Endothelial cell (in vitro differentiated cells): ENCODE measurements around the gene DENND4B. TPM values are rescaled to one million over a fixed set of nuclear protein-coding genes. Genes with fewer than 3 reads are reported as not detected.
A peak's percentile ranks its signal among the peaks of the same experiment; 100 is the strongest.

ENCODE experiments used
- DNase-seq: peaks from one replicate; pipeline ENCODE4 v3.0.0; 2021; ENCODE audit warnings: low spot score
- H3K27ac Mint-ChIP-seq: one replicate; pipeline ENCODE4 v1.8.0; 2021; ENCODE audit warnings: mixed read lengths, inconsistent platforms; ENCODE audit not compliant: unreplicated experiment
- H3K27me3 Mint-ChIP-seq: one replicate; pipeline ENCODE4 v1.8.0; 2021; ENCODE audit warnings: mild to moderate bottlenecking, moderate library complexity, mixed read lengths, inconsistent platforms; ENCODE audit not compliant: unreplicated experiment
- H3K36me3 Mint-ChIP-seq: one replicate; pipeline ENCODE4 v1.8.0; 2021; ENCODE audit warnings: mild to moderate bottlenecking, low read depth, mixed read lengths, inconsistent platforms; ENCODE audit not compliant: unreplicated experiment
- H3K4me1 Mint-ChIP-seq: one replicate; pipeline ENCODE4 v1.8.0; 2021; ENCODE audit warnings: mild to moderate bottlenecking, mixed read lengths, inconsistent platforms; ENCODE audit not compliant: unreplicated experiment
- H3K4me3 Mint-ChIP-seq: one replicate; pipeline ENCODE4 v1.8.0; 2021; ENCODE audit warnings: mild to moderate bottlenecking, mixed read lengths, inconsistent platforms; ENCODE audit not compliant: unreplicated experiment
- H3K9me3 Mint-ChIP-seq: one replicate; pipeline ENCODE4 v1.8.0; 2021; ENCODE audit warnings: mixed read lengths, inconsistent platforms; ENCODE audit not compliant: unreplicated experiment
- CTCF ChIP-seq: fragments of 200-600 bp; sonication (generic); IDR thresholded peaks from one replicate; pipeline ENCODE4 v1.5.0; 2021; ENCODE audit warnings: antibody characterized with exemption; ENCODE audit not compliant: unreplicated experiment
- total RNA-seq: library from RNA; stranded (reverse); fragmentation: NEBNext Ultra II Directional; extraction: Animal tissue kit (Norgen Biotek cat#: 25700); gene quantifications from one replicate; pipeline ENCODE4 v1.2.1, GENCODE V29; 2021; ENCODE audit not compliant: unreplicated experiment

The DENND4B gene
- total RNA-seq, 1 donor from 2014 or later, result 53.1 TPM

DNA sequence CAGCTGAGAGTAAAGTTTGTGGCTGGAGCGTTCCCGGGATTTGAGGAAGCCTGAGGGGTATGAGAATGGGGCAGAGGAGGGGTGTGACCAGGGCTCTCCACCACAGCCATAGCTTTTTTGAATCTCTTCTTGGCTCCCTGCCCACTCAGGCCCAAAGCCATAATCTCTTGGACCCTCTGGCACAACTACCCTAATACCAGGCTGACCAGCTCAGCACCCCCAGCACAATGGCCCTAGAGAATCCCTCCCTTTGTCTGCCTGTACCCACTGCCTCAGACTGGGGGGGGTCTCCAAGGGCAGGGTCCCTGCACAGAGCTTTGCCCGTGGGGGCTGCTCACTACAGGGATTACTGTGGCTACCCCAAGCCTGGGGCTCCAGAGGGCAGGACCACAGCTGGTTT, 7.5 kb downstream of the DENND4B start:
- H3K4me3 Mint-ChIP-seq, result peak overlapping the region; percentile 25
- no peaks in the 10 kb centered on the region for H3K4me1 Mint-ChIP-seq
- H3K36me3 Mint-ChIP-seq, result peaks cover 49% of the 10 kb centered on the region
- no peak for DNase-seq
- H3K9me3 Mint-ChIP-seq, result no peaks in the 10 kb centered on the region
- peaks cover 8% of the 10 kb centered on the region for H3K27me3 Mint-ChIP-seq
- TF ChIP-seq CTCF, result no peak
- no peak overlapping the region for H3K27ac Mint-ChIP-seq

GRCh38 chr1:153937331-153937730, 9.2 kb downstream of the DENND4B start:
- H3K9me3 Mint-ChIP-seq, result no peaks in the 10 kb centered on the region
- no peaks in the 10 kb centered on the region for H3K4me1 Mint-ChIP-seq
- peaks cover 6% of the 10 kb centered on the region for H3K27me3 Mint-ChIP-seq
- no peak for TF ChIP-seq CTCF
- no peak for DNase-seq
- H3K4me3 Mint-ChIP-seq, result peak overlapping the region; percentile 37
- H3K36me3 Mint-ChIP-seq, result peaks cover 44% of the 10 kb centered on the region
- no peak overlapping the region for H3K27ac Mint-ChIP-seq

DNA sequence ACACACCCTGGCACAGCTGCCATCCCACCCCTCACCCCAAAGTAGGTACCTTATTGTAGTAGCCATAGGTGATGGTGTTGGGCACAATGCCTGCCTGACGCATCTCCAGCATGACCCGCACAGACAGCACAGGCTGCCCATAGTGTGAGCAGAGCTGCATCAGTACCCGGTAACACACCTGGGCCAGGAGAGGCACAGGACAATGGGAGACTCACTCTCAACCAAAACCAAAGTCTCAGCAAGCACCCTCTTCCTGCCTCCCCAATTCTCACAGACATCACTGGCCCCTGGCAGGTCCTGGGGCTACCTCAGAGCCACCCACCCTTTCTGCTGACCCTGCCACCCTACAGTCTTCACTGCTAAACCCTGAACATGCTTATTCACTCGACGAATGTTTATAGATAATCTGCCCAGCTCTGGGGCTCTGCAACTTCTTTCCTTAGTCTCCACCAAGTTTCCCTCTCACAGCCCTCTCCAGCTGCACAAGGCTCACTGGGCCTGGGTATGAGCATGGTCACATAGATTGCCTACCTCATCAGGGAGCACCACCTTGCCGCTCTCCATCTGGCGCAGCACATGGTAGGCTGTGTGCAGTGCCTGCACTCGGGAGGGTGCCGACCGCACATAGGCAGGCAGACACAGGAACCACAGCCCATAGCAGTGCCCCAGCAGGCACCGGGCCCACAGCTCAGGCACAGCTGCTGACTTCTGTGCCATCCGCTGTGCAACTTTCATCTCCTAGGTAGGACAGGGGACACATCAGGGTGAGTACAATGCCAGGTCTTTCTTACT, 10.3 kb downstream of the DENND4B start:
- no peak overlapping the region for H3K27ac Mint-ChIP-seq
- H3K9me3 Mint-ChIP-seq, result no peaks in the 10 kb centered on the region
- H3K27me3 Mint-ChIP-seq, result peaks cover 6% of the 10 kb centered on the region
- no peak for TF ChIP-seq CTCF
- H3K36me3 Mint-ChIP-seq, result peaks cover 44% of the 10 kb centered on the region
- no peaks in the 10 kb centered on the region for H3K4me1 Mint-ChIP-seq
- no peak for DNase-seq
- H3K4me3 Mint-ChIP-seq, result no peak overlapping the region

DNA sequence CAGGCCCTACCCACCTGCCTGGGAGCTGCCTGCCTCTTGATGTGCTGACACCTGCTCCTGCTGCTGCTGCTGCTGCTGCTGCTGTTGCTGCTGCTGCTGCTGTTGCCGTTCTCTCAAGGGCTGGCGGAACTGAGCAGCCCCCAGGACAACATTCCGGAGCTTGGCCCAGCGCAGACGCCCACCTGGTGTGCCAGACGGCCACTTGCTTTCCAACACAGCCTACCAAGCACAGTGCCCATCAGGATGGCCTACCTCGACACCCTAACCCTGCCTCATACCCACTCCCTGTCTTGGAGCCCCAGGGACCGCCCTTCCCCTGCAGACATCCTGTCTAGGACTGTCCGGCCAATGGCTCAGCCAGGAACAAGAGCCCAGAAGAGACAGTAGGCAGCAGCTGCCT, 11.8 kb downstream of the DENND4B start:
- Mint-ChIP-seq H3K27ac (peak overlapping the region; percentile 17), H3K27me3 (peaks cover 3% of the 10 kb centered on the region), H3K9me3 (no peaks in the 10 kb centered on the region), H3K4me1 (no peaks in the 10 kb centered on the region), H3K36me3 (peaks cover 36% of the 10 kb centered on the region), H3K4me3 (no peak overlapping the region)
- DNase-seq, result no peak
- no peak for TF ChIP-seq CTCF

DNA sequence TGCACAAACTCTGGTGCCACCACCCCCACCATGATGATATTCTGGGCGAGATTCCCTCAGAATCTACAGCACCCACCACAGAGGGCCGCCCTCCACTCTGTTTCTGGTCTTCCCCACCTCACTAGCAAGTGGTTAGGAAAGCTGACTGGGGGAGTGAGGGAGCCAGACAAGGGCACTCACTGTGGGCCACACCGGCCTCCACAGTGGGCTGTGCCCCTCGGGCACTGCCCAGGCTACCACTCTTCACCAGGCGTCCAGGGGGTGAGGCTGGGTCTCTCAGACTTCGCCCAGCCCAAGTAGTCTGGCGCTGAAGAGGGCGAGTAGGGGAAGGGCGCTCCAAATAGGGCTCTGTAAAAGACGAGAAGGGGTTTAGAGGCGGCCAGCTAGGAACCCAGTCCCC, 12.6 kb downstream of the DENND4B start:
- Mint-ChIP-seq H3K9me3 (no peaks in the 10 kb centered on the region), H3K4me3 (no peak overlapping the region), H3K27me3 (peaks cover 3% of the 10 kb centered on the region), H3K27ac (no peak overlapping the region), H3K4me1 (peaks cover 3% of the 10 kb centered on the region), H3K36me3 (peaks cover 38% of the 10 kb centered on the region)
- no peak for TF ChIP-seq CTCF
- no peak for DNase-seq
